Keratinocyte (primary cell): ENCODE measurements around the gene ZFP36. TPM values are rescaled to one million over a fixed set of nuclear protein-coding genes. Genes with fewer than 3 reads are reported as not detected.

Experiments used
- DNase-seq: peaks from one replicate; pipeline ENCODE4 v3.0.0-alpha.2; 2011; ENCODE audit warnings: low read depth, missing footprints, low spot score
- FAIRE-seq: peaks from 2 replicates; lab custom pipeline; 2011; peaks lifted over from hg19 to GRCh38; lab: Jason Lieb, UNC
- H2AFZ ChIP-seq: 2 replicates; pipeline ENCODE4 v1.6.0; 2012; ENCODE audit warnings: low read length, control low read depth, inconsistent platforms; ENCODE audit not compliant: control insufficient read depth
- H3K27ac ChIP-seq: 2 replicates; pipeline ENCODE4 v1.5.1; 2011; ENCODE audit warnings: low read length; ENCODE audit not compliant: control insufficient read depth, insufficient read depth
- H3K27me3 ChIP-seq: 3 replicates; pipeline ENCODE4 v1.6.0; 2011; ENCODE audit warnings: low read length; ENCODE audit not compliant: control insufficient read depth, insufficient read depth; ENCODE audit errors: extremely low read depth
- H3K36me3 ChIP-seq, 2 experiments: 2 replicates in 1 of 2; 3 replicates in 1 of 2; pipeline ENCODE4 v1.5.1; 2011; ENCODE audit warnings: low read length in 2 of 2, mild to moderate bottlenecking in 1 of 2; ENCODE audit not compliant: control insufficient read depth in 2 of 2, insufficient read depth in 2 of 2; ENCODE audit errors: extremely low read depth in 1 of 2
- H3K4me1 ChIP-seq: 3 replicates; pipeline ENCODE4 v1.5.1; 2011; ENCODE audit warnings: low read length; ENCODE audit not compliant: control insufficient read depth, insufficient read depth; ENCODE audit errors: extremely low read depth
- H3K4me2 ChIP-seq: 3 replicates; pipeline ENCODE4 v1.6.0; 2011; ENCODE audit warnings: low read depth, low read length; ENCODE audit not compliant: control insufficient read depth, insufficient read depth; ENCODE audit errors: extremely low read depth
- H3K4me3 ChIP-seq, 3 experiments: fragments of 200-600 bp in 1 of 3; sonication (generic) in 1 of 3; 2 replicates in 2 of 3; 3 replicates in 1 of 3; pipeline ENCODE4 v1.5.1; 2011 to 2016; ENCODE audit warnings: low read length in 3 of 3, mild to moderate bottlenecking in 3 of 3, control low read depth in 2 of 3, inconsistent platforms in 1 of 3, low read depth in 1 of 3, mixed read lengths in 1 of 3, mixed run types in 1 of 3, moderate library complexity in 1 of 3; ENCODE audit not compliant: control insufficient read depth in 2 of 3, insufficient read depth in 2 of 3; ENCODE audit errors: extremely low read depth in 1 of 3
- H3K79me2 ChIP-seq: 2 replicates; pipeline ENCODE4 v1.6.0; 2012; ENCODE audit warnings: low read length; ENCODE audit not compliant: control insufficient read depth, insufficient read depth
- H3K9ac ChIP-seq: 3 replicates; pipeline ENCODE4 v1.6.0; 2011; ENCODE audit warnings: low read length; ENCODE audit not compliant: control insufficient read depth, insufficient read depth; ENCODE audit errors: extremely low read depth
- H3K9me1 ChIP-seq: 3 replicates; pipeline ENCODE4 v1.6.0; 2011; ENCODE audit warnings: low read length; ENCODE audit not compliant: control insufficient read depth, insufficient read depth; ENCODE audit errors: extremely low read depth
- H3K9me3 ChIP-seq: 2 replicates; pipeline ENCODE4 v1.5.1; 2012; ENCODE audit warnings: low read depth, low read length; ENCODE audit not compliant: control insufficient read depth
- H4K20me1 ChIP-seq: 3 replicates; pipeline ENCODE4 v1.6.0; 2011; ENCODE audit warnings: low read length; ENCODE audit not compliant: control insufficient read depth, insufficient read depth; ENCODE audit errors: extremely low read depth
- EZH2 ChIP-seq: IDR thresholded peaks from one replicate; pipeline ENCODE4 v1.6.1; 2012; ENCODE audit warnings: inconsistent platforms, mild to moderate bottlenecking, low read length, moderate library complexity
- dilution Hi-C: fragments of 300-500 bp; cut with MboI; formaldehyde crosslinking; loops from one replicate; pipeline ENCODE4 v1.7.0; 2020; ENCODE audit warnings: low sequenced_read_pairs; ENCODE audit not compliant: extremely low pct_ligation_motif_present
- polyA plus RNA-seq, 5 experiments: library from polyadenylated mRNA; depleted of rRNA in 3 of 5; stranded (reverse) in 3 of 5; stranded (forward) in 1 of 5; unstranded in 1 of 5; fragments of >200 nt; gene quantifications; 1 replicate in 1 of 5; 2 replicates in 3 of 5; 3 replicates in 1 of 5; pipeline versions ENCODE4 v1.2.1 to v1.2.3, GENCODE V29; 2011 to 2012; ENCODE audit warnings: missing spikeins in 2 of 5, low read depth in 1 of 5, low replicate concordance in 1 of 5
- TF ChIP-seq, protein P1 (sequence below), 3 experiments: IDR thresholded peaks in 1 of 3; conservative IDR thresholded peaks in 1 of 3; optimal IDR thresholded peaks in 1 of 3; 2 replicates in 2 of 3; 3 replicates in 1 of 3; pipeline versions ENCODE3 to v1.5.1; 2011; ENCODE audit warnings: low read length in 3 of 3, mild to moderate bottlenecking in 3 of 3, moderate library complexity in 2 of 3, control low read depth in 1 of 3, inconsistent platforms in 1 of 3; ENCODE audit not compliant: insufficient read depth in 2 of 3; ENCODE audit errors: extremely low read depth in 1 of 3

Gene ZFP36
- polyA plus RNA-seq, 1 donor (not counting 4 experiments of a cell fraction or from before 2014, with no cell fraction given), result 12.8 TPM

DNA sequence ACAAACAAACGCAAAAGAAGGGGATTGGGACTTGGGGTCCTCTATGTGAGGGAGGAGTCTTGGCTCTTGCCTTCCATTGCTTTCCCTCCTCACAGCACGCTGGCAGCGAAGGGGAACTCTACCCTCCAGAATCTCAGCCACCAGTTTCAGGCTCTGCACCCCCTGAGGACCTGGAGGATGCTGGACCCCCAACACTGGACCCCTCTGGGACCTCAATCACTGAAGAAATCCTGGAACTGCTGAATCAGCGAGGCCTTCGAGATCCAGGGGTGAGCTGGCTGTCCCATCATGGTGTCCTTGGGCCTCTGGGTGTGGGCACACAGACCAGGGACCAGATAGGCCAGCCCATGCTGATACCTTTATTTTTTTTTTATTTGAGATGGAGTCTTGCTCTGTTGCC, 15.4 kb downstream of the ZFP36 start:
- DNase-seq (no peak), FAIRE-seq (no peak)
- Histone ChIP-seq H3K27ac (no peak overlapping the region), H3K4me2 (no peak overlapping the region), H3K79me2 (no peaks in the 10 kb centered on the region), H4K20me1 (no peaks in the 10 kb centered on the region), H3K9ac (no peak overlapping the region), H3K9me1 (no peaks in the 10 kb centered on the region), H3K4me1 (no peaks in the 10 kb centered on the region), H3K9me3 (no peaks in the 10 kb centered on the region), H3K4me3 (no peak overlapping the region), H3K27me3 (no peaks in the 10 kb centered on the region), H2AFZ (no peak overlapping the region), H3K36me3 (peaks cover 6 to 9% of the 10 kb centered on the region in 2 experiments)
- dilution Hi-C loops, result no loop called here
- TF ChIP-seq, protein P1, sequence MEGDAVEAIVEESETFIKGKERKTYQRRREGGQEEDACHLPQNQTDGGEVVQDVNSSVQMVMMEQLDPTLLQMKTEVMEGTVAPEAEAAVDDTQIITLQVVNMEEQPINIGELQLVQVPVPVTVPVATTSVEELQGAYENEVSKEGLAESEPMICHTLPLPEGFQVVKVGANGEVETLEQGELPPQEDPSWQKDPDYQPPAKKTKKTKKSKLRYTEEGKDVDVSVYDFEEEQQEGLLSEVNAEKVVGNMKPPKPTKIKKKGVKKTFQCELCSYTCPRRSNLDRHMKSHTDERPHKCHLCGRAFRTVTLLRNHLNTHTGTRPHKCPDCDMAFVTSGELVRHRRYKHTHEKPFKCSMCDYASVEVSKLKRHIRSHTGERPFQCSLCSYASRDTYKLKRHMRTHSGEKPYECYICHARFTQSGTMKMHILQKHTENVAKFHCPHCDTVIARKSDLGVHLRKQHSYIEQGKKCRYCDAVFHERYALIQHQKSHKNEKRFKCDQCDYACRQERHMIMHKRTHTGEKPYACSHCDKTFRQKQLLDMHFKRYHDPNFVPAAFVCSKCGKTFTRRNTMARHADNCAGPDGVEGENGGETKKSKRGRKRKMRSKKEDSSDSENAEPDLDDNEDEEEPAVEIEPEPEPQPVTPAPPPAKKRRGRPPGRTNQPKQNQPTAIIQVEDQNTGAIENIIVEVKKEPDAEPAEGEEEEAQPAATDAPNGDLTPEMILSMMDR (optimal IDR thresholded peaks at IDR 0.05 in 1 of 3, IDR thresholded peaks at IDR 0.05 in 1 of 3, conservative IDR thresholded peaks at IDR 0.05 in 1 of 3; ENCODE audit: extremely low read depth in 1 of 3, insufficient read depth in 2 of 3, low read length in 3 of 3), result no peak
- no peak for TF ChIP-seq EZH2

DNA sequence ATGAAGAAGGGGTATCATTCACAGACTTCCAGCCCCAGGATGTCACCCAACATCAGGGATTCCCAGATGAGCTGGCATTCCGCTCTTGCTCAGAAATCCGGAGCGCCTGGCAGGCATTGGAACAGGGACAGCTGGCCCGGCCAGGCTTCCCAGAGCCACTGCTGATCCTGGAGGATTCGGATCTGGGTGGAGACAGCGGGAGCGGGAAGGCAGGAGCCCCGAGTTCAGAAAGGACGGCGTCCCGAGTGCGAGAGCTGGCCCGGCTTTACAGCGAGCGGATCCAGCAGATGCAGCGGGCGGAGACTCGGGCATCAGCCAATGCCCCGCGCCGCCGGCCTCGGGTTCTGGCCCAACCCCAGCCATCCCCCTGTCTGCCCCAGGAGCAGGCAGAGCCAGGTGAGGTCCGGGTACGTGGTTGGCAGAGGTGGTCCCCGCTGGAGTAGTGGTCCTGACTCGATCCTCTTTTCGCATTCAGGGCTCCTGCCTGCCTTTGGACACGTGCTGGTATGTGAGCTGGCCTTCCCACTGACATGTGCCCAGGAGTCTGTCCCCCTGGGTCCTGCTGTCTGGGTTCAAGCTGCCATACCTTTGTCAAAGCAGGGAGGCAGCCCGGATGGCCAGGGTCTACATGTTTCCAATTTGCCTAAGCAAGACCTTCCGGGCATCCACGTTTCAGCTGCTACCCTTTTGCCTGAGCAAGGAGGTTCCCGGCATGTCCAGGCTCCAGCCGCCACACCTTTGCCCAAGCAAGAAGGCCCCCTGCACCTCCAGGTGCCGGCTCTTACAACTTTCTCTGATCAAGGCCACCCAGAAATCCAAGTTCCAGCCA, 16.8 kb downstream of the ZFP36 start:
- TF ChIP-seq, protein P1 (optimal IDR thresholded peaks at IDR 0.05 in 1 of 3, IDR thresholded peaks at IDR 0.05 in 1 of 3, conservative IDR thresholded peaks at IDR 0.05 in 1 of 3; ENCODE audit: extremely low read depth in 1 of 3, insufficient read depth in 2 of 3, low read length in 3 of 3), result no peak
- no peak for TF ChIP-seq EZH2
- Histone ChIP-seq H3K79me2 (no peaks in the 10 kb centered on the region), H3K4me2 (no peak overlapping the region), H4K20me1 (no peaks in the 10 kb centered on the region), H3K4me1 (no peaks in the 10 kb centered on the region), H3K9me1 (no peaks in the 10 kb centered on the region), H3K36me3 (peaks cover 4 to 8% of the 10 kb centered on the region in 2 experiments), H3K9me3 (no peaks in the 10 kb centered on the region), H3K27ac (no peak overlapping the region), H2AFZ (no peak overlapping the region), H3K9ac (no peak overlapping the region), H3K4me3 (no peak overlapping the region), H3K27me3 (no peaks in the 10 kb centered on the region)
- DNase-seq, result no peak
- FAIRE-seq, result no peak
- dilution Hi-C loops, result no loop called here
